GM23338 (cell line): ENCODE results near the gene IFI27. TPM values are rescaled to one million over a fixed set of nuclear protein-coding genes. Genes with fewer than 3 reads are reported as not detected.
A peak's percentile ranks its signal among the peaks of the same experiment; 100 is the strongest.

ENCODE experiments used
- ATAC-seq: fragments of 200-7000 bp; cut with Tn5 transposase; 3 replicates; pipeline ENCODE4 v1.9.1; 2020
- DNase-seq: peaks from one replicate; pipeline ENCODE4 v3.0.0-alpha.2; 2015; ENCODE audit warnings: low spot score
- H2AFZ ChIP-seq: fragments of 200-600 bp; sonication (generic); 2 replicates; pipeline ENCODE4 v1.8.0; 2016; ENCODE audit warnings: antibody characterized with exemption, mild to moderate bottlenecking, moderate library complexity
- H3F3A ChIP-seq: fragments of 200-600 bp; sonication (generic); replicated peaks from 2 replicates; pipeline ENCODE4 v1.8.0; 2017; ENCODE audit warnings: antibody characterized with exemption, mixed run types, low read depth
- H3K27ac ChIP-seq: fragments of 200-600 bp; sonication (generic); 2 replicates; pipeline ENCODE4 v1.6.1; 2016; ENCODE audit warnings: low read depth
- H3K27me3 ChIP-seq: fragments of 200-600 bp; sonication (generic); 2 replicates; pipeline ENCODE4 v1.8.0; 2016; ENCODE audit warnings: mild to moderate bottlenecking, mixed run types, moderate library complexity; ENCODE audit not compliant: insufficient read depth
- H3K36me3 ChIP-seq: fragments of 200-600 bp; sonication (generic); 2 replicates; pipeline ENCODE4 v1.8.0; 2016; ENCODE audit warnings: mild to moderate bottlenecking; ENCODE audit not compliant: insufficient read depth
- H3K4me1 ChIP-seq: fragments of 200-600 bp; sonication (generic); 2 replicates; pipeline ENCODE4 v1.8.0; 2016; ENCODE audit warnings: mild to moderate bottlenecking, moderate library complexity; ENCODE audit not compliant: insufficient read depth
- H3K4me2 ChIP-seq: fragments of 200-600 bp; sonication (generic); 2 replicates; pipeline ENCODE4 v1.7.1; 2017; ENCODE audit warnings: mixed run types
- H3K4me3 ChIP-seq: fragments of 200-600 bp; sonication (generic); 2 replicates; pipeline ENCODE4 v1.6.1; 2016; ENCODE audit warnings: mixed run types
- H3K79me2 ChIP-seq: fragments of 200-600 bp; sonication (generic); replicated peaks from 2 replicates; pipeline ENCODE4 v1.8.0; 2017; ENCODE audit warnings: mild to moderate bottlenecking; ENCODE audit not compliant: insufficient read depth
- H3K9me2 ChIP-seq: fragments of 200-600 bp; sonication (generic); 2 replicates; pipeline ENCODE4 v1.8.0; 2017; ENCODE audit not compliant: insufficient read depth
- H4K20me1 ChIP-seq: fragments of 200-600 bp; sonication (generic); replicated peaks from 2 replicates; pipeline ENCODE4 v1.8.0; 2017; ENCODE audit warnings: mild to moderate bottlenecking; ENCODE audit not compliant: insufficient read depth
- H3K27ac Mint-ChIP-seq: 2 replicates; pipeline ENCODE4 v1.8.0; 2020; ENCODE audit warnings: inconsistent platforms, mild to moderate bottlenecking, moderate library complexity, mixed read lengths
- H3K27me3 Mint-ChIP-seq: 3 replicates; pipeline ENCODE4 v1.8.0; 2022; ENCODE audit warnings: low read depth, mild to moderate bottlenecking, moderate library complexity, mixed read lengths, inconsistent platforms; ENCODE audit not compliant: insufficient read depth, poor library complexity
- H3K36me3 Mint-ChIP-seq: 3 replicates; pipeline ENCODE4 v1.8.0; 2021; ENCODE audit warnings: low read depth, mild to moderate bottlenecking, inconsistent platforms, moderate library complexity, mixed read lengths
- H3K4me1 Mint-ChIP-seq: 3 replicates; pipeline ENCODE4 v1.8.0; 2020; ENCODE audit warnings: mild to moderate bottlenecking, inconsistent platforms, mixed read lengths
- H3K4me3 Mint-ChIP-seq: 3 replicates; pipeline ENCODE4 v1.8.0; 2021; ENCODE audit warnings: moderate library complexity, mild to moderate bottlenecking, inconsistent platforms, mixed read lengths
- H3K9me3 Mint-ChIP-seq: 3 replicates; pipeline ENCODE4 v1.8.0; 2020; ENCODE audit warnings: moderate library complexity, mild to moderate bottlenecking, inconsistent platforms, mixed read lengths
- CREB1 ChIP-seq: fragments of 250-450 bp; sonication (Bioruptor Pico); IDR thresholded peaks from 2 replicates; pipeline ENCODE4 v1.5.0; 2020; ENCODE audit warnings: low read depth, mild to moderate bottlenecking, moderate library complexity
- EZH2 ChIP-seq: fragments of 200-600 bp; sonication (generic); IDR thresholded peaks from one replicate; pipeline ENCODE4 v1.8.0; 2017; ENCODE audit warnings: antibody characterized with exemption, mild to moderate bottlenecking, low read depth; ENCODE audit not compliant: unreplicated experiment
- JUNB ChIP-seq: IDR thresholded peaks from one replicate; pipeline ENCODE4 v1.6.1; 2016; ENCODE audit warnings: antibody characterized with exemption; ENCODE audit not compliant: unreplicated experiment
- NANOG ChIP-seq: IDR thresholded peaks from 2 replicates; pipeline ENCODE4 v1.6.1; 2016; ENCODE audit warnings: antibody characterized with exemption, borderline replicate concordance
- POLR2AphosphoS5 ChIP-seq: IDR thresholded peaks from 2 replicates; pipeline ENCODE4 v1.6.1; 2016; ENCODE audit warnings: antibody characterized with exemption, low read depth
- STAT1 ChIP-seq: IDR thresholded peaks from one replicate; pipeline ENCODE4 v1.6.1; 2016; ENCODE audit warnings: antibody characterized with exemption; ENCODE audit not compliant: unreplicated experiment
- ZNF114 ChIP-seq: fragments of 250-450 bp; sonication (Bioruptor Pico); IDR thresholded peaks from 2 replicates; pipeline ENCODE4 v1.5.0; 2020; ENCODE audit warnings: mild to moderate bottlenecking, moderate library complexity
- ZNF331 ChIP-seq: fragments of 250-450 bp; sonication (Bioruptor Pico); IDR thresholded peaks from 2 replicates; pipeline ENCODE4 v1.5.0; 2020; ENCODE audit warnings: low read depth, mild to moderate bottlenecking, moderate library complexity
- polyA plus RNA-seq: library from polyadenylated mRNA; unstranded; fragments of >200 nt; fragmentation: Nextera tagmentation; extraction: Ambion mirVana; gene quantifications from 2 replicates; pipeline ENCODE4 v1.2.1, GENCODE V29; 2016
- total RNA-seq: library from RNA; depleted of rRNA; stranded (reverse); fragments of >200 nt; shearing (Covaris generic); gene quantifications from 2 replicates; pipeline ENCODE4 v1.2.3, GENCODE V29; 2014
- TF ChIP-seq, protein P1 (sequence below): fragments of 250-450 bp; sonication (Bioruptor Pico); IDR thresholded peaks from 2 replicates; pipeline ENCODE4 v1.5.0; 2020; ENCODE audit warnings: mild to moderate bottlenecking, moderate library complexity
- TF ChIP-seq, protein P2 (sequence below): IDR thresholded peaks from 2 replicates; pipeline ENCODE4 v1.6.1; 2016; ENCODE audit warnings: antibody characterized with exemption

The IFI27 gene
- total and polyA plus RNA-seq, 2 experiments from 2014 or later: 0.49 to 1.2 TPM

DNA sequence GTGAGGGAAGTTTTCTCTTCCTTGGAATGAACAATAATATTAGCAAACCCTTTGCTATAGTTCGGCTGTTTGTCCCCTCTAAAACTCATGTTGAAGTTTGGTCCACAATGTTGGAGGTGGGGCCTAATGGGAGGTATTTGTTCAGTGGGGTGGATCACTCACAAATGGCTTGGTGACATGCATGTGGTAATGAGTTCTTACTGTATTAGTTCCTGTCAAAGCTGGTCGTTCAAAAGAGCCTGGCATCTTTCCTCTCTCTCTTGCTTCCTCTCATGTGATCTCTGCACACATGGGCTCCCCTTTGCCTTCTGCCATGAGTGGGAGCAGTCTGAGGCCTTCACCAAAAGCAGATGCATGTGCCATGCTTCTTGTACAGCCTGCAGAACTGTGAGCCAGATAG, 50.5 kb downstream of the IFI27 start:
- ATAC-seq: no peak
- Histone ChIP-seq H3K4me3 (no peak overlapping the region), H3F3A (no peaks in the 10 kb centered on the region), H3K36me3 (no peaks in the 10 kb centered on the region), H3K79me2 (no peaks in the 10 kb centered on the region), H2AFZ (no peak overlapping the region; the same call in 1 of the 2 replicates), H3K9me2 (peaks cover 3% of the 10 kb centered on the region; the same call in 1 of the 2 replicates), H3K4me1 (peaks cover 17% of the 10 kb centered on the region), H3K27ac (no peak overlapping the region), H3K27me3 (peaks cover 11% of the 10 kb centered on the region), H3K4me2 (no peak overlapping the region), H4K20me1 (no peaks in the 10 kb centered on the region)
- DNase-seq: no peak
- H3K4me1 Mint-ChIP-seq: peaks cover 25% of the 10 kb centered on the region
- peaks cover 6% of the 10 kb centered on the region for H3K27me3 Mint-ChIP-seq
- H3K4me3 Mint-ChIP-seq: no peak overlapping the region
- peaks cover 3% of the 10 kb centered on the region; the same call in 2 of the 3 replicates for H3K9me3 Mint-ChIP-seq
- no peaks in the 10 kb centered on the region for H3K36me3 Mint-ChIP-seq
- H3K27ac Mint-ChIP-seq: no peak overlapping the region
- TF ChIP-seq NANOG (no peak), EZH2 (no peak), CREB1 (CRISPR knock-in tag) (no peak), ZNF114 (CRISPR knock-in tag) (no peak), STAT1 (no peak), ZNF331 (no peak)
- TF ChIP-seq, protein P1, sequence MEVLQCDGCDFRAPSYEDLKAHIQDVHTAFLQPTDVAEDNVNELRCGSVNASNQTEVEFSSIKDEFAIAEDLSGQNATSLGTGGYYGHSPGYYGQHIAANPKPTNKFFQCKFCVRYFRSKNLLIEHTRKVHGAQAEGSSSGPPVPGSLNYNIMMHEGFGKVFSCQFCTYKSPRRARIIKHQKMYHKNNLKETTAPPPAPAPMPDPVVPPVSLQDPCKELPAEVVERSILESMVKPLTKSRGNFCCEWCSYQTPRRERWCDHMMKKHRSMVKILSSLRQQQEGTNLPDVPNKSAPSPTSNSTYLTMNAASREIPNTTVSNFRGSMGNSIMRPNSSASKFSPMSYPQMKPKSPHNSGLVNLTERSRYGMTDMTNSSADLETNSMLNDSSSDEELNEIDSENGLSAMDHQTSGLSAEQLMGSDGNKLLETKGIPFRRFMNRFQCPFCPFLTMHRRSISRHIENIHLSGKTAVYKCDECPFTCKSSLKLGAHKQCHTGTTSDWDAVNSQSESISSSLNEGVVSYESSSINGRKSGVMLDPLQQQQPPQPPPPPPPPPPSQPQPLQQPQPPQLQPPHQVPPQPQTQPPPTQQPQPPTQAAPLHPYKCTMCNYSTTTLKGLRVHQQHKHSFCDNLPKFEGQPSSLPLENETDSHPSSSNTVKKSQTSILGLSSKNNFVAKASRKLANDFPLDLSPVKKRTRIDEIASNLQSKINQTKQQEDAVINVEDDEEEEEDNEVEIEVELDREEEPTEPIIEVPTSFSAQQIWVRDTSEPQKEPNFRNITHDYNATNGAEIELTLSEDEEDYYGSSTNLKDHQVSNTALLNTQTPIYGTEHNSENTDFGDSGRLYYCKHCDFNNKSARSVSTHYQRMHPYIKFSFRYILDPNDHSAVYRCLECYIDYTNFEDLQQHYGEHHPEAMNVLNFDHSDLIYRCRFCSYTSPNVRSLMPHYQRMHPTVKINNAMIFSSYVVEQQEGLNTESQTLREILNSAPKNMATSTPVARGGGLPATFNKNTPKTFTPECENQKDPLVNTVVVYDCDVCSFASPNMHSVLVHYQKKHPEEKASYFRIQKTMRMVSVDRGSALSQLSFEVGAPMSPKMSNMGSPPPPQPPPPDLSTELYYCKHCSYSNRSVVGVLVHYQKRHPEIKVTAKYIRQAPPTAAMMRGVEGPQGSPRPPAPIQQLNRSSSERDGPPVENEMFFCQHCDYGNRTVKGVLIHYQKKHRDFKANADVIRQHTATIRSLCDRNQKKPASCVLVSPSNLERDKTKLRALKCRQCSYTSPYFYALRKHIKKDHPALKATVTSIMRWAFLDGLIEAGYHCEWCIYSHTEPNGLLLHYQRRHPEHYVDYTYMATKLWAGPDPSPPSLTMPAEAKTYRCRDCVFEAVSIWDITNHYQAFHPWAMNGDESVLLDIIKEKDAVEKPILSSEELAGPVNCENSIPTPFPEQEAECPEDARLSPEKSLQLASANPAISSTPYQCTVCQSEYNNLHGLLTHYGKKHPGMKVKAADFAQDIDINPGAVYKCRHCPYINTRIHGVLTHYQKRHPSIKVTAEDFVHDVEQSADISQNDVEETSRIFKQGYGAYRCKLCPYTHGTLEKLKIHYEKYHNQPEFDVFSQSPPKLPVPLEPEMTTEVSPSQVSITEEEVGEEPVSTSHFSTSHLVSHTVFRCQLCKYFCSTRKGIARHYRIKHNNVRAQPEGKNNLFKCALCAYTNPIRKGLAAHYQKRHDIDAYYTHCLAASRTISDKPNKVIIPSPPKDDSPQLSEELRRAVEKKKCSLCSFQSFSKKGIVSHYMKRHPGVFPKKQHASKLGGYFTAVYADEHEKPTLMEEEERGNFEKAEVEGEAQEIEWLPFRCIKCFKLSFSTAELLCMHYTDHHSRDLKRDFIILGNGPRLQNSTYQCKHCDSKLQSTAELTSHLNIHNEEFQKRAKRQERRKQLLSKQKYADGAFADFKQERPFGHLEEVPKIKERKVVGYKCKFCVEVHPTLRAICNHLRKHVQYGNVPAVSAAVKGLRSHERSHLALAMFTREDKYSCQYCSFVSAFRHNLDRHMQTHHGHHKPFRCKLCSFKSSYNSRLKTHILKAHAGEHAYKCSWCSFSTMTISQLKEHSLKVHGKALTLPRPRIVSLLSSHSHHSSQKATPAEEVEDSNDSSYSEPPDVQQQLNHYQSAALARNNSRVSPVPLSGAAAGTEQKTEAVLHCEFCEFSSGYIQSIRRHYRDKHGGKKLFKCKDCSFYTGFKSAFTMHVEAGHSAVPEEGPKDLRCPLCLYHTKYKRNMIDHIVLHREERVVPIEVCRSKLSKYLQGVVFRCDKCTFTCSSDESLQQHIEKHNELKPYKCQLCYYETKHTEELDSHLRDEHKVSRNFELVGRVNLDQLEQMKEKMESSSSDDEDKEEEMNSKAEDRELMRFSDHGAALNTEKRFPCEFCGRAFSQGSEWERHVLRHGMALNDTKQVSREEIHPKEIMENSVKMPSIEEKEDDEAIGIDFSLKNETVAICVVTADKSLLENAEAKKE (CRISPR knock-in tag): no peak

GRCh38 chr14:94161981-94162380, 51.4 kb downstream of the IFI27 start:
- no peaks in the 10 kb centered on the region for H3K79me2 ChIP-seq
- Mint-ChIP-seq H3K36me3 (no peaks in the 10 kb centered on the region), H3K27ac (no peak overlapping the region), H3K4me3 (no peak overlapping the region), H3K27me3 (peaks cover 10% of the 10 kb centered on the region), H3K9me3 (no peaks in the 10 kb centered on the region), H3K4me1 (peaks cover 25% of the 10 kb centered on the region)
- H3K36me3 ChIP-seq: no peaks in the 10 kb centered on the region
- 0 out of 2 replicates have a peak overlapping the region, but pooled peaks have one; percentile 1 for H2AFZ ChIP-seq
- ATAC-seq (no peak), DNase-seq (no peak)
- H3K4me3 ChIP-seq: no peak overlapping the region
- no peak overlapping the region for H3K4me2 ChIP-seq
- H3K27me3 ChIP-seq: peaks cover 11% of the 10 kb centered on the region
- no peak overlapping the region for H3K27ac ChIP-seq
- no peaks in the 10 kb centered on the region for H4K20me1 ChIP-seq
- TF ChIP-seq, protein P2, sequence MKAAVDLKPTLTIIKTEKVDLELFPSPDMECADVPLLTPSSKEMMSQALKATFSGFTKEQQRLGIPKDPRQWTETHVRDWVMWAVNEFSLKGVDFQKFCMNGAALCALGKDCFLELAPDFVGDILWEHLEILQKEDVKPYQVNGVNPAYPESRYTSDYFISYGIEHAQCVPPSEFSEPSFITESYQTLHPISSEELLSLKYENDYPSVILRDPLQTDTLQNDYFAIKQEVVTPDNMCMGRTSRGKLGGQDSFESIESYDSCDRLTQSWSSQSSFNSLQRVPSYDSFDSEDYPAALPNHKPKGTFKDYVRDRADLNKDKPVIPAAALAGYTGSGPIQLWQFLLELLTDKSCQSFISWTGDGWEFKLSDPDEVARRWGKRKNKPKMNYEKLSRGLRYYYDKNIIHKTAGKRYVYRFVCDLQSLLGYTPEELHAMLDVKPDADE: no peak
- TF ChIP-seq JUNB (no peak), CREB1 (CRISPR knock-in tag) (no peak), STAT1 (no peak), POLR2AphosphoS5 (no peak), NANOG (no peak)
- H3F3A ChIP-seq: no peaks in the 10 kb centered on the region
- H3K9me2 ChIP-seq: no peaks in the 10 kb centered on the region
- H3K4me1 ChIP-seq: peaks cover 17% of the 10 kb centered on the region
